NCI-H82 treated with DMSO at 0.1 percent for 48 hours (cell line): ENCODE measurements around the gene PSMB7.

Experiments used
- DNase-seq: peaks from one replicate; lab custom pipeline; 2025; ENCODE audit not compliant: unreplicated experiment; lab: John Stamatoyannopoulos, UW

The PSMB7 gene

GRCh38 chr9:124346347-124347163, 68.7 kb downstream of the PSMB7 start:
- DNase-seq = no peak

- no peak for DNase-seq
These were observed 69.4 kb downstream of the PSMB7 start for GRCh38 chr9:124345751-124346281.

GRCh38 chr9:124345063-124345462, 70.2 kb downstream of the PSMB7 start:
- DNase-seq = no peak

DNA sequence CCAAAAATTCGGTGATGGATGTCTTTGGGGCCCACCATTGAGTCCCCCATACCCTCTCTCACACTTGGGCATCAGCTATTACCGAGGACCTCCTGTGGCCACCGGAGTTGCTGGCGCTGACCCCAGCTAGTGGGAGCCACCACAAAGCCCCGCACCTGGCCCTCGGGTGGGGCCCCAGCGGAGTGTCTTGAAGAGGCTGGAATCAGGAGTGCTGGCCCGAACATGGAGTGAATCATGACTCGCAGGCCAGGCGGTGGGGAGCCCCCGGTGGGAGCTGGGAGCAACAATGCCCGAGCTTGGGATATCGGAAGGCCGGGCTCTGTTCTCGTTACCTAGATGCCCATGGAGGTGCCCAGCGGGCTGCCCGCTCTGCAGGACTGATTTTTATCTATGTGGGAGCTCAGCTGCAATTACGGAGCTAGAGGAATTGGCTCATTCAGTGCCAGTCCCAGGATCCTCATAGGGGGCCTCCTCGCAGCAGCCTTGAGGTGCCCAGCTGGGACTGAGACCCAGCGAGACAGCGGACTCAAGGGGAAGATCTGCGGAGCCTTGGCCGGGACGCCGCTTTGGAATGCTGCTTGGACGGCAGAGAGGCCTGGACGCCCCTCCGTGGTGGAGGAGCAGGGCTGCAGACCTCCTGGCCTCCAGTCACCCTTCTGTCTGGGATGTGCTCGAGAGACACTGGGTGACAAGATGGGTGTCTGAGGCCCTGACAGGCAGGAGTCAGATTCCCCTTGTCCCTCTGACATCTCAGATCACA, 70.8 kb downstream of the PSMB7 start:
- DNase-seq = no peak

DNA sequence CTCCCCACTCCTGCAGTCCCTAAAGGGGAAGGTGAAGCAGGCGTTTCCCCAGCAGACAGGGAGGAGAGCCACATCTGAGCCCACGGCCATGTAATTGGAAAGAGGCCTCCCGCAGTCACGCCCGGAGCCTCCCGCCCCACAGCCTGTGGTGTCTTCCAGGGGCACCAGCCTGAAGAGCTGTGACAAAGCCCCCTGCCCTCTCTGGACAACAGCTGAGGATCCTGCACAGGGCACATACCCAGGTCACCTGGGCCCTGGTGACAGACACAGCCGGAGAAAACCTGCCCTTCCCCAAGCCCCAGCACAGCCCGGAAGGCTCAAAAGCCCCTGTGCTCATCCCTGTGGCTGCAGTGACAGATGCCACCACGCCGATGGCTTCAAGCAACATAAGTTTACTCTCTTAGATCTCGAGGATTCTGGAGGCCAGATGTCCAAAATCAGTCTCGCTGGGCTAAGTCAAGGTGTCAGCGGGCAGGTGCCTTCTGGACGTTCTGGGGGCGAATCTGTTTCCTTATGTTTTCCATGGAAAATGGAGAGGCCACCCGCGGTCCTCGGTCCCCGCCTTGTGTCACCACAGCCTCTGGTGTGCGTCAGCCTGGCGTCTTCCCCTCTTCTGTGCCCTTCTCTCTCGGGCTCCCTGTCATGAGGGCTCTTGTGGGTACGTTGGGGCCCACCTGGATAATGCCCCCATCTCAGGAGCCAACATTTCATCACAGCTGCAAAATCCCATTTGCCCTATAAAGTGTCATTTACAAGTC, 71.5 kb downstream of the PSMB7 start:
- no peak for DNase-seq

DNA sequence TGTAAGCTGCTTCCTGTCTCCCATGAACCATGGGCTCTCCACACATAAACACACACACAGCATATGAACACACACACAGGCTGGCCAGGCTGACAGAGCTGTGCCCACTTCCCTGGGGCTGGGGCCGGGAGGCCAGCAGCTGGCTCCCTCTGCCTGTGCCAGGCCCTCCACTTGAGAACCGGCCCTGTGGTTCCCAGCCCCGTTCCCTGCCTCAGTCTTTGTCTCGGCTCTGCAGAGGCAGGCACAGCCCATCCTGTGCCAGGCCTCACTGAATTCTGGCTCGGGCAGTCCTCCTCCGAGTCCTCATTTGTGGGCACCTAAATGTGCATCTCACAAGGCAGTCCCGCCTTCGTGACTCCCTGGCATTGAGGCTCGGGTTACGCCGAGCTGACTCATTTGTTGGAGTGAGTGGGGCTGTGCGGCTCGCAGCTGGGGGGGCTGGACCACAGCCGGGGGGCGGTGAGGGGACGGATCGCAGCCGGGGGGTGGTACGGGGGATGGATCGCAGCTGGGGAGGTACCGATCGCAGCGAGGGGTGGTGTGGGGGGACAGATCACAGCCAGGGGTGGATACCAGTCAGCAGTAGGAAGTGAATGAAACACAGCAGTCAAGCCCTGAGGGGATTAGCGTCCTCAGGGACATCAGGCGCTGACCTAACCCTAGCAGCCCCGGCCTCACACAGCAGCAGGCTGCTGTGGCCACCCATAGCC, 72.3 kb downstream of the PSMB7 start:
- DNase-seq = no peak

DNA sequence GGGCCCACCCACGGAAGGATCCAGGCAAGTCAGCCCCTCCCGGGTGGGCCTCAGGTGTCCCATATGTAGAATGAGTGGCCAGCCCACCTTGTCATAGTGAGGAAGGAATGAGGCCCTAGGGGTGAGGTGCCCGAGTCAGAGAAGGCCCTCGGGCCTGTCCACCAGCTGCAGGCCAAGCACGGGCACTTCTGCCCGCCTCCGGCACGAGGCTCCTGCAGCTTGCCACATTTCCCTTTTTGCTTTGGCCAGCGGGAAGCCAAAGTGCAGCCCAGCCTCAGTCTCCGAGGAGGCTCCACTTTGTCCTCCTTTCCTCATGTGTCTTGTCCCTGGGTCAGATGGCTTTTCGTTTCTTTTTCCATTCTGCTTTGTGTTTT, 72.9 kb downstream of the PSMB7 start:
- DNase-seq = no peak

GRCh38 chr9:124341455-124342170, 73.6 kb downstream of the PSMB7 start:
- no peak for DNase-seq

DNA sequence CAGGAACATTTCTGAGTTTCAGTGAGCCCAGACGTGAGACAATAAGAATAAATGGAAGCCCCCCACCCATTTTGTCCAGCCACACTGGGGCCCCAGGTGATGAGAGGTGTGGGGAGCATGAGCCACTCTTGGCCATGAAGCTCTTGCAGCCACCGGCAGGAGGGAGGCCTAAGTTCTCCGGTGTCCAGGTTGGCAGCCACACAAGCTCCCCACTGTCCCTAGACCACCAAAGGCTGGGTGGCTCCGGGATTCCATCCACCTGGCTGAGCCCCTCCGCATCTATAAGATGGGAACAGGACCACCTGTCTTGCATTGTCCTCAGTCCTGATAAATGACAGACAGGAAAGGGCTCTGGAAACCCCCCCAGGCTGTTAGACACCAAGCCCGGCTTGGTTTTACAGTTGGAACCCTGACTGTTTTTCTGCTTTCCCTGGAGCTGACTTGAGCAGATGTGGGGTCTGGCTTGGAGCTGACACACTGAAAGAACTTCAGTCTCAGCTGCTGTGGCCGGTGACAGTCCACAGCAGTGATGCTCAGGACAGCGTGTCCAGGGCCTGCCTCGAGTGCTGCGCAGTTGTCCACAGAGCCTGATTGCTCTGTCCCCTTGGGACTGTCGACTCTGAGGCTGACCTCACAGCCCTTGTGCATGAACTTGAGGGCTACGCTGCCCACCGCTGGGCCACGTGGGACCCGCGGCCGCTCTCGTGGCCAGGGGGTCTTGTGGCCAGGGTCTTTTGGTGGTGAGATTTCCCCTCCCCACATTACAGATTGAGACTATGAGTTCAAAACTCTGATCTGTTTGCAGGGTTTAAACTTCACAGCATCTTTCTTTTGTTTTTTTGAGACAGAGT, 74.8 kb downstream of the PSMB7 start:
- DNase-seq = no peak

DNA sequence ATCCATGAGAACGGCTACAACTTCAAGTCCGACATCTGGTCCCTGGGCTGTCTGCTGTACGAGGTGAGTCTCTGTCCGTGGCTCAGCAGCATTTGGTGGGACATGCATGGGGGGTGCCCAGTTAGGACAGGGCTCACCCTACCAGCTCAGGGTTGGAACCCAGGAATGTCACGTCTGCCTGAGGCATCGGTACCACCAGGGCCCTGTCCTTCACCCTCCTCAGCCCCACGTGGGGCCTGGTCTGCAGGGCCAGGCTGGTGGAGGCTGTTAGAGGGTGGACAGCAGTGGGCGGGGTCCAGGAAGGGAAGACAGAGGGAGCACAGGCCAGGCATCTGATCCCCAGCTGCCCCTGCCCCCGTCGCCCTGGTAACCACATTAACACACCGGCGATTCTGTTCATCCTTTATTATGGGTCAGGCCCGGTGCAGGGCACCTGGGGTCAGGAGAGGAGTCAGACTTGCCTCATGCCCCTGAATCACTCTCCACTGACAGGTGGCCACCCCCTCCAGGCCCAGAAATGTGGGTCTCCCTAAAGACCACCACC, 75.6 kb downstream of the PSMB7 start:
- DNase-seq = no peak

DNA sequence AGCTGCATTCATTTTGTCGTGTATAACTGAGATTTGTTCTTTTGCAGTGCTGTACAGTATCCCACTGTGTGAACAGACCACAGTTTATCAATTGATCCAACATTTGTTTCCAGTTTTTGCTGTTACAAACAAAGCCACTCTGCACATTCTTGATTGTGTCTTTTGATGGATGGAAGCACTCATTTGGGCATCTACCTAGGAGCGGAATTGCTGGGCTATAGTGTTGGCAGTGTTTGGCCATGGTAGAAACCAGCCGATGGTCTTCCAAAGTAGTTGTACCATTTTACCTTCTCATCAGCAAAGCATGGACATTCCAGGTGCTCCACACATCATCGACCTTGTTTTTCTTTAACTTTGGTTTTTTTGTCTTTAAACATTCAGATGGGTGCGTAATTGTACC, 77.7 kb downstream of the PSMB7 start:
- no peak for DNase-seq

GRCh38 chr9:124335320-124335707, 79.9 kb downstream of the PSMB7 start:
- no peak for DNase-seq

DNA sequence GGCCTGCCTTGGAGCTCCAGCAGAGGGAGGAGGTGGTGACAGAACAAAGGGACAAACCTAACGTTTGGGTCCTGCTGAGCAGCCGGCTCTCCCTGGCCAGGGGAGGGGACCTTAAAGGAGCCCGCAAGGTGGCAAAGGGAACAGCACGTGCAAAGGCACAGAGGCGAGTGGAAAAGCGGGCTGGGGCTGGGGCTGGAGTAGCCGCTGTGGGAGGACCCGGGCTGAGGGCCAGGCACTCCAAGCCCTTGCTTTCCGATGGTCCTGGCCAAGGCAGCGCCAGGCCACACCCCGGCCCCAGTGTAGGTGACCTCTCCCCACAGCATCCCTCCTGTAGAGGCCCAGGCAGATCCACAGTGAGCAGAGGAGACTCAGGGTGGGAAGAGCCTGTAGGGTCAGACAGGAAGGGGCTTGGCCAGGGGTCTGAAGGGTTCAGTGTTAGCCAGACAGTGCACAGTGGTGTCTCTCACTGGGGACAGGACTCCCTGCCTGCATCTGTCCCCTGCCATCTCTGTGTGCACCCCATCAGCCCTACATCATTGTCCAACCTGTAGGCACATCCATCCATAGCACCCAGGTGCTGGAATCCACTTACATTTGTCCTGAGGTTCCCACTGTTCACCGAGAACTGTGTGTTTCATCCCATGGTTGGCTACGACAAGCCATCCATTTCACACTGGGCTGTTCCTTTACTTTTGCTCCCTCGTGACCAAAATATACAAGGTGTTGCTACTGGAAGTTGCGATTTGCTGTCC, 80.5 kb downstream of the PSMB7 start:
- DNase-seq = no peak

DNA sequence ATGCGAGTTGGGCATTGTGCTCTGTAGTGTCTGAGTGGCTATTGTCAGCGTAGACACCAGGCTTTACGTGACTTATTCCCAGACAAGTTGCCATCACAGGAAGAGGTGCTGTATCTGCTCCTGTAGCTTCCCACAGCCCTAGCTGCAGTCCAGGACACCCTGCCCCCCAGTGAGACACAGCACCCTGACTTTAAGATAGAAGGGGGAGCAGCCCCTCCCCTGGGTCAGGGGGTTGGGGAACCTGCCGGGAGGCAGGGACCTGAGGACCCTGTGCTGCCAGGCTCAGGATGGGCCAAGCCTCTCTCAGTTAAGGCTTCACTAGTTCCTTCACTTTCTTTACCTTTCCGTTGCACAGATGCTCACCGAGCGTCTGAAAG, 82.1 kb downstream of the PSMB7 start:
- DNase-seq = no peak

DNA sequence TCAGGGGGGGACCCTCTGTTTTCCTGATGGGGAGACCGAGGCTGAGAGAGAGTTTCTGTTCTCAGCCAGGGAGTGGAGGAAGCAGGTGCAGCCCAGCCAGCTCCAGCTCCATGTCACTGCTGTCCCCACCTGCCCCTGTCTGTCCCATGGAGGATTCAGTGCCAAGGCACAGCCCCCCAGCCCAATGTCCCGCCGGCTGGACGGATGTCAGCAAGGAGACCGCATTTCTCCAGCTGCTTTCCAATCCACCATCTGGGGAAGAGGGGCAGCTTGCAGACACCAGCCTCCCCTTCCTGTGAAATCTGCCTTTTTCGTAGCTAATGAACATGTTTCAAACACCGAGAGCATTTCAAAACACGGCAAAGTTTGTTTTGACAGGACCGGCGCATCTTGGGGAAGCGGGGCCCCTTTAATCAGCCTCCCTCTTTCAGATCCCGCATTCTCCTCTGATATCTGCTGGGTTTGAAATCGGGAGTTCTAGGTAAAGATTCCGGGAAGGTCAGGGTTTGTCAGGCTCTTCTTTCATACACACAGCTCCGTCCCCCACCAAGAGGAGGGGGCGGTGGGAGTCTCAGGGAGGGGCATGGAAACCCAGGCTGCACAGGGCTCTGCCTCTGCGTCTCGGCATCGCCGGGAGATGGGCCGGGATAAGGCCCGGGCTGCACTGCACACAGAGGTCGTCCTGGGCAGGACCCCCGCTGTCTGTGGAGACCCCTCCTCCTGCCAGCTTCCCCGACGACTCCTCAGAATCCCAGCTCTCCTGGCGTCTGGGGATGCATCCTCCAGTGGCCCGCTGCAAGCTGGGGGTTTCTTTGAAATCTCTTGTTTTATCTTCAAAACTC, 82.7 kb downstream of the PSMB7 start:
- no peak for DNase-seq

DNA sequence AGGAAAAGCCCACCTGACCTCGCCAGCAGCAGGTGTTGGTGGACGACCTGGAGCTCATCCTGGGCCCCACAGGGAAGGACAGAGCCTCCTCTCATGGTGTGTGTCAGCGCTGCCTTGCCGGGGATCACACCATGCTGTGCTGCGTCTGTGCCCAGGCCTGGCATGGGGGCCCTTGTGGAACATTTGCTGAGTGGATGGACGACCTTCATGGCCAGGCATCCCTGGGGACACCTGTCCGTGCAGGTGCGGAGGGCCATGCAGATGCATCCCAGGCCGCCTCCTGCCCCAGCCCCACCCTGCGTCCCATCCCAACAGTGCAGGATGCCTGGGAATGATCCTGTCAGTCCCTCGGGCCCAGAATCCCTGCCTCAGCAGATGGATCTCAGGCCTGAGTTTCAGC, 83.7 kb downstream of the PSMB7 start:
- DNase-seq = no peak

- DNase-seq = no peak
These were observed 85.1 kb downstream of the PSMB7 start for GRCh38 chr9:124330011-124330697.
